ENCODE data around the gene FFAR4. TPM values are rescaled to one million over a fixed set of nuclear protein-coding genes. Genes with fewer than 3 reads are reported as not detected.

The FFAR4 gene
- total and polyA plus RNA-seq, 2 donors (not counting 3 experiments of a cell fraction or from before 2014, with no cell fraction given): not detected

GRCh38 chr10:93599335-93599734 is 32.9 kb downstream of the FFAR4 start:
- dilution Hi-C loops (cut with MboI; ENCODE audit: extremely low pct_ligation_motif_present, low sequenced_read_pairs) (no loop called here), intact Hi-C loops (cut with micrococcal nuclease) (no loop called here)
- Histone ChIP-seq H3K4me2 (ENCODE audit: insufficient read depth, low read length) (no peak overlapping the region), H3K4me3 (replicated peaks in 1 of 3; ENCODE audit: insufficient read depth in 1 of 3, low read depth in 1 of 3, low read length in 3 of 3) (no peak overlapping the region), H3K79me2 (ENCODE audit: control insufficient read depth, insufficient read depth, low read length) (no peaks in the 10 kb centered on the region), H2AFZ (ENCODE audit: low read depth, low read length) (no peak overlapping the region), H4K20me1 (replicated peaks; ENCODE audit: control insufficient read depth, extremely low read depth, insufficient read depth, low read length) (no peaks in the 10 kb centered on the region), H3K9me3 (replicated peaks; ENCODE audit: control insufficient read depth, insufficient read depth, low read length) (no peaks in the 10 kb centered on the region), H3K4me1 (ENCODE audit: control insufficient read depth, extremely low read depth, insufficient read depth, low read length) (no peaks in the 10 kb centered on the region), H3K36me3 (ENCODE audit: control insufficient read depth in 2 of 2, extremely low read depth in 1 of 2, insufficient read depth in 2 of 2, low read length in 2 of 2) (no peaks in the 10 kb centered on the region), H3K9ac (replicated peaks; ENCODE audit: extremely low read depth, insufficient read depth, low read length) (no peak overlapping the region), H3K27me3 (ENCODE audit: control insufficient read depth in 2 of 2, insufficient read depth in 2 of 2, low read length in 2 of 2) (peaks cover 26 to 48% of the 10 kb centered on the region in 2 experiments), H3K9me1 (replicated peaks; ENCODE audit: control insufficient read depth, extremely low read depth, insufficient read depth, low read length) (no peaks in the 10 kb centered on the region), H3K27ac (ENCODE audit: insufficient read depth, low read depth, low read length) (no peak overlapping the region)
- ChIA-PET CTCF (no interaction called here), POLR2A (no interaction called here)
- no peak for FAIRE-seq
- no peak for DNase-seq (ENCODE audit: low read depth, low spot score)
- TF ChIP-seq GATA2 (IDR thresholded peaks at IDR 0.05; ENCODE audit: insufficient read depth, insufficient read length, low read depth, low read length) (no peak), MYC (IDR thresholded peaks at IDR 0.05; ENCODE audit: low read depth, low read length) (no peak), EZH2 (IDR thresholded peaks at IDR 0.05; ENCODE audit: borderline replicate concordance, low read depth, low read length, severe bottlenecking) (no peak), FOS (IDR thresholded peaks at IDR 0.05; ENCODE audit: borderline replicate concordance, insufficient read depth, low read length) (no peak), JUN (IDR thresholded peaks at IDR 0.05; ENCODE audit: borderline replicate concordance, insufficient read depth, insufficient read length, low read depth) (no peak), CTCF (IDR thresholded peaks at IDR 0.05; ENCODE audit: extremely low read depth in 1 of 2, insufficient read depth in 1 of 2, low read depth in 1 of 2, low read length in 2 of 2) (no peak), MAX (IDR thresholded peaks at IDR 0.05; ENCODE audit: insufficient read depth, insufficient read length) (no peak), POLR2A (IDR thresholded peaks at IDR 0.05; ENCODE audit: low read depth, low read length) (no peak), POLR2AphosphoS5 (IDR thresholded peaks at IDR 0.05; ENCODE audit: insufficient read depth, low read depth, low read length) (no peak)
- no TSS peak for BruUV-seq (replicated peaks)
